ENCODE data around the gene ANKAR. TPM values are rescaled to one million over a fixed set of nuclear protein-coding genes. Genes with fewer than 3 reads are reported as not detected.
A peak's percentile ranks its signal among the peaks of the same experiment; 100 is the strongest.

The ANKAR gene
- total and polyA plus RNA-seq, 7 experiments from 2014 or later, result 3.2 to 17.9 (median 8.5) TPM

DNA sequence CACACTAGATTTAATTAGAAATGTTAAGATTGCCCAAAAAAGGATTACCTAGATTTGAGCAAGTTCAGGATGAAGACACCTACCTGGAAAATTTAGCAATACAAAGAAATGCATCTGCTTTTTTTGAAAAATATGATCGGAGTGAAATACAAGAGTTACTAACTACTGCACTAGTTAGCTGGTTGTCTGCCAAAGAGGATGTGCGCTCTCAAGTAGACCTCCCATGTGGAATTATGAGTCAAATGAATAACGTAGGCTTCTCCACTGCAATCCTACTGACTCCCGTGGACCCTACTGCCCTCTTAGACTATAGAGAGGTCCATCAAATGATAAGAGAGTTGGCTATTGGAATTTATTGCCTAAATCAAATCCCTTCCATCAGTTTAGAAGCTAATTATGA lies 2.0 kb downstream of the ANKAR start:
- Histone ChIP-seq H3K27ac (ENCODE audit: low read depth, low read length) (no peak overlapping the region), H3K4me1 (ENCODE audit: control insufficient read depth in 2 of 2, insufficient read depth in 2 of 2, low read length in 2 of 2) (peaks cover 9 to 12% of the 10 kb centered on the region in 2 donors), H3K4me3 (ENCODE audit: low read length) (no peak overlapping the region), H3K27me3 (ENCODE audit: control insufficient read depth in 2 of 2, insufficient read depth in 2 of 2, low read length in 2 of 2) (no peaks in the 10 kb centered on the region), H3K9me3 (ENCODE audit: control insufficient read depth in 2 of 3, low read length in 3 of 3) (no peaks in the 10 kb centered on the region), H3K36me3 (ENCODE audit: control insufficient read depth in 2 of 3, insufficient read depth in 3 of 3, low read length in 3 of 3) (no peaks in the 10 kb centered on the region)
- intact Hi-C loops (cut with micrococcal nuclease), result loop anchor here (10.0 kb wide), 3 partner anchors 858 to 1998 kb away; partner anchors contain the start of genes GLS (in 1 of the 2), NABP1 (in 1 of the 2) and NEMP2 (in 1 of the 2)
- ChIA-PET CTCF (interaction anchor here (0.6 to 1.8 kb wide), 6 partner anchors 16 to 87 kb away, joined by 3 to 7 read pairs (median 3); no protein-coding TSS in a partner anchor), POLR2A (interaction anchor here (0.6 to 4.3 kb wide), 8 partner anchors 8 to 96 kb away, joined by 5 to 61 read pairs (median 6); partner anchors contain the start of genes ASNSD1, OSGEPL1 and SLC40A1)
- Mint-ChIP-seq H3K9me3 (peaks cover 0 to 16% (median 7%) of the 10 kb centered on the region in 11 donors), H3K36me3 (peaks cover 4 to 54% (median 29%) of the 10 kb centered on the region in 5 donors), H3K27me3 (no peaks in the 10 kb centered on the region), H3K4me1 (peaks cover 27 to 59% (median 51%) of the 10 kb centered on the region in 7 donors), H3K4me3 (no peak overlapping the region), H3K27ac (no peak overlapping the region)
- no peak for ATAC-seq
- DNase-seq, result no peak

DNA sequence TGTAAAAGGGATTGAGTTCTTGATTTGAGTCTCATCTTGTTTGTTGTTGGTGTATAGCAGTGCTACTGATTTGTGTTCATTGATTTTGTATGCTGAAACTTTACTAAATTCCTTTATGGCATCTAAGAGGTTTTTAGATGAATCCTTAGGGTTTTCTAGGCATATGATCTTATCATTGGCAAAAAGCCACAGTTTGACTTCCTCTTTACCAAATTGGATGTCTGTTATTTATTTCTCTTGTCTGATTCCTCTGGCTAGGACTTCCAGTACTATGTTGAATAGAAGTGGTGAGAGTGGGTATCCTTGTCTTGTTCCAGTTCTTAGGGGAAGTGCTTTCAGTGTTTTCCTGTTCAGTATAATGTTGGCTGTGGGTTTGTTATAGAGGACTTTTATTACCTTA lies 4.8 kb downstream of the ANKAR start:
- peaks cover 15 to 59% (median 51%) of the 10 kb centered on the region in 7 donors for H3K4me1 Mint-ChIP-seq
- no peak overlapping the region for H3K4me3 ChIP-seq (ENCODE audit: low read length)
- H3K4me1 ChIP-seq (ENCODE audit: control insufficient read depth in 2 of 2, insufficient read depth in 2 of 2, low read length in 2 of 2), result peaks cover 5 to 9% of the 10 kb centered on the region in 2 donors
- no peak for ATAC-seq
- no peaks in the 10 kb centered on the region for H3K27me3 ChIP-seq (ENCODE audit: control insufficient read depth in 2 of 2, insufficient read depth in 2 of 2, low read length in 2 of 2)
- ChIA-PET CTCF (no interaction called here), POLR2A (interaction anchor here (1.7 kb wide), 1 partner anchor 20 kb away, joined by 4 read pairs; no protein-coding TSS in a partner anchor)
- H3K9me3 Mint-ChIP-seq, result peaks cover 0 to 16% (median 7%) of the 10 kb centered on the region in 11 donors
- H3K36me3 ChIP-seq (ENCODE audit: control insufficient read depth in 2 of 3, insufficient read depth in 3 of 3, low read length in 3 of 3), result no peaks in the 10 kb centered on the region
- H3K27ac ChIP-seq (ENCODE audit: low read depth, low read length), result no peak overlapping the region
- intact Hi-C loops (cut with micrococcal nuclease), result loop anchor here (10.0 kb wide), 3 partner anchors 856 to 1996 kb away; partner anchors contain the start of genes GLS (in 1 of the 2), NABP1 (in 1 of the 2) and NEMP2 (in 1 of the 2)
- peak overlapping the region in 1 of 10 donors; percentile 36 for H3K4me3 Mint-ChIP-seq
- no peaks in the 10 kb centered on the region for H3K9me3 ChIP-seq (ENCODE audit: control insufficient read depth in 2 of 3, low read length in 3 of 3)
- DNase-seq, result no peak
- no peaks in the 10 kb centered on the region for H3K27me3 Mint-ChIP-seq
- peaks cover 4 to 44% (median 31%) of the 10 kb centered on the region in 5 donors for H3K36me3 Mint-ChIP-seq
- H3K27ac Mint-ChIP-seq, result no peak overlapping the region

DNA sequence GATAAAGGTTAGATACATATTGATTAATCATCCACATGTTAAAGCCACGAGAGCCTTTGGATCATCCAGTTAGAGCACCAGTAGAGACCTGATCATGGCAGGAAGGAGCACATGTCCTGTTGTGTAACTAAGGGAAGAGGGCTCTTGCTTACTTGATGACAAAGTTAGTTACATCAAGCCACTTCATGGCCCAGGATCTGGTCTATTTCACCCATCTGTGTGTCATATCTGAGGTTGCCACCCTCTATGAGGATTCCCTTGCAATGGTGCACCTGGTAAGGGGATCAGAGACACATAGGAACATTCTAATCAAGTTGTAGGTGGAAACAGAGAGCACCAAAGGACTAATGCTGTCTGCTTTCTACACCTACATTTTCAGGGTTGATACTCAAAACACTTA lies 6.7 kb downstream of the ANKAR start:
- POLR2A ChIA-PET, result interaction anchor here (0.8 kb wide), 1 partner anchor 9 kb away, joined by 4 read pairs; no protein-coding TSS in a partner anchor
- ATAC-seq (no peak), DNase-seq (no peak)
- Histone ChIP-seq H3K4me1 (ENCODE audit: control insufficient read depth in 2 of 2, insufficient read depth in 2 of 2, low read length in 2 of 2) (peaks cover 3 to 6% of the 10 kb centered on the region in 2 donors), H3K27ac (ENCODE audit: low read depth, low read length) (no peak overlapping the region), H3K36me3 (ENCODE audit: control insufficient read depth in 2 of 3, insufficient read depth in 3 of 3, low read length in 3 of 3) (no peaks in the 10 kb centered on the region), H3K9me3 (ENCODE audit: control insufficient read depth in 2 of 3, low read length in 3 of 3) (no peaks in the 10 kb centered on the region), H3K27me3 (ENCODE audit: control insufficient read depth in 2 of 2, insufficient read depth in 2 of 2, low read length in 2 of 2) (no peaks in the 10 kb centered on the region), H3K4me3 (ENCODE audit: low read length) (no peak overlapping the region)
- Mint-ChIP-seq H3K4me3 (no peak overlapping the region), H3K27ac (no peak overlapping the region), H3K4me1 (peaks cover 23 to 56% (median 49%) of the 10 kb centered on the region in 7 donors), H3K36me3 (peaks cover 4 to 37% (median 27%) of the 10 kb centered on the region in 5 donors), H3K27me3 (no peaks in the 10 kb centered on the region), H3K9me3 (peaks cover 0 to 16% (median 7%) of the 10 kb centered on the region in 11 donors)
- CTCF ChIA-PET, result interaction anchor here (1.8 kb wide), 1 partner anchor 21 kb away, joined by 7 read pairs; no protein-coding TSS in a partner anchor
- intact Hi-C loops (cut with micrococcal nuclease), result no loop called here

DNA sequence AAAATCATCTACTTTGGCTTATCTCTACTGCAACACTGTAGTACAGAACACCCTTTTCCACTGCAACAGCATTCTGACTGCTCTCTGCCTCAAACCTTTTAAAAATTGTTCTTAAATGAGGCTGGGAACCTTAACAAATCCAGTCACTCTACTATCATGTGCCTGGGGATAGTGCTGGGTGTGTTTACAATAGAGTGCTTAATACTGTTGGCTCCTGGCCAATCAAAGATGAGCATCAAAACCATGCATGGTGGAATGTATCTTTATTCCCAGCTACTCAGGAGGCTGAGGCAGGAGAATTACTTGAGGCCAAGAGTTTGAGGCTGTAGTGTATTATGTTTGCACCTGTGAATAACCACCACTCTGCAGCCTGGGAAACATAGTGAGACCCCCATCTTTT lies 7.4 kb downstream of the ANKAR start:
- POLR2A ChIA-PET, result interaction anchor here (0.8 kb wide), 1 partner anchor 10 kb away, joined by 4 read pairs; no protein-coding TSS in a partner anchor

DNA sequence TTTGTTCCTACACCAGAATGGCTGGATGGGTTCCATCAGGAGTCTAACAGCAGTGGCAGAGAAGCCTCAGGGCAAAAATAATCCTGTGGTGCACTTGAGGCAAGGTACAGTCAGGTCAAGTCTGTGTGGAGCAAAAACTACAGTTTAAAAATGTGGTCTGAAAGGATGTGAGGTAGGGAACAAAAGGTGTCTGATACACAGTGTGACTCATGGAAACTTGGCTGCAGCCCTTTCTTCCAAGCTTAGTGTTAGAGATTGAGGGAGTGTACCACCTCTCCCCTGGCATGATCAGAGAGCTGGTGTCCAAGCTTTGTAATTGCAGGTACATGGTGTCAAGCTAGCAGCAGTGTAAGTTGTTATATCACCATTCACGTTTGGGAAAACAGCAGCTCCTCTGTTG lies 8.9 kb downstream of the ANKAR start:
- Mint-ChIP-seq H3K4me3 (no peak overlapping the region), H3K4me1 (peaks cover 20 to 52% (median 40%) of the 10 kb centered on the region in 7 donors), H3K9me3 (peaks cover 0 to 11% (median 5%) of the 10 kb centered on the region in 11 donors), H3K36me3 (peaks cover 0 to 23% (median 15%) of the 10 kb centered on the region in 5 donors), H3K27me3 (no peaks in the 10 kb centered on the region), H3K27ac (no peak overlapping the region)
- Histone ChIP-seq H3K4me3 (ENCODE audit: low read length) (no peak overlapping the region), H3K27me3 (ENCODE audit: control insufficient read depth in 2 of 2, insufficient read depth in 2 of 2, low read length in 2 of 2) (no peaks in the 10 kb centered on the region), H3K4me1 (ENCODE audit: control insufficient read depth in 2 of 2, insufficient read depth in 2 of 2, low read length in 2 of 2) (peaks cover 3 to 6% of the 10 kb centered on the region in 2 donors), H3K36me3 (ENCODE audit: control insufficient read depth in 2 of 3, insufficient read depth in 3 of 3, low read length in 3 of 3) (no peaks in the 10 kb centered on the region), H3K27ac (ENCODE audit: low read depth, low read length) (no peak overlapping the region), H3K9me3 (ENCODE audit: control insufficient read depth in 2 of 3, low read length in 3 of 3) (no peaks in the 10 kb centered on the region)
- intact Hi-C loops (cut with micrococcal nuclease), result no loop called here
- ChIA-PET CTCF (interaction anchor here (0.6 to 1.8 kb wide), 3 partner anchors 10 to 56 kb away, joined by 3 to 7 read pairs (median 3); partner anchors contain the start of gene ASNSD1), POLR2A (no interaction called here)
- no peak for DNase-seq
- no peak for ATAC-seq

More for the DNA sequence above, 7.4 kb downstream of the ANKAR start:
- Histone ChIP-seq H3K4me3 (ENCODE audit: low read length) (no peak overlapping the region), H3K27me3 (ENCODE audit: control insufficient read depth in 2 of 2, insufficient read depth in 2 of 2, low read length in 2 of 2) (no peaks in the 10 kb centered on the region), H3K9me3 (ENCODE audit: control insufficient read depth in 2 of 3, low read length in 3 of 3) (no peaks in the 10 kb centered on the region), H3K36me3 (ENCODE audit: control insufficient read depth in 2 of 3, insufficient read depth in 3 of 3, low read length in 3 of 3) (no peaks in the 10 kb centered on the region), H3K4me1 (ENCODE audit: control insufficient read depth in 2 of 2, insufficient read depth in 2 of 2, low read length in 2 of 2) (peaks cover 3 to 6% of the 10 kb centered on the region in 2 donors), H3K27ac (ENCODE audit: low read depth, low read length) (no peak overlapping the region)
- Mint-ChIP-seq H3K9me3 (peaks cover 0 to 16% (median 7%) of the 10 kb centered on the region in 11 donors), H3K4me3 (no peak overlapping the region), H3K4me1 (peaks cover 23 to 56% (median 50%) of the 10 kb centered on the region in 7 donors), H3K27ac (no peak overlapping the region), H3K36me3 (peaks cover 4 to 35% (median 27%) of the 10 kb centered on the region in 5 donors), H3K27me3 (no peaks in the 10 kb centered on the region)
- DNase-seq (no peak), ATAC-seq (no peak)
- CTCF ChIA-PET, result no interaction called here
- intact Hi-C loops (cut with micrococcal nuclease), result no loop called here

DNA sequence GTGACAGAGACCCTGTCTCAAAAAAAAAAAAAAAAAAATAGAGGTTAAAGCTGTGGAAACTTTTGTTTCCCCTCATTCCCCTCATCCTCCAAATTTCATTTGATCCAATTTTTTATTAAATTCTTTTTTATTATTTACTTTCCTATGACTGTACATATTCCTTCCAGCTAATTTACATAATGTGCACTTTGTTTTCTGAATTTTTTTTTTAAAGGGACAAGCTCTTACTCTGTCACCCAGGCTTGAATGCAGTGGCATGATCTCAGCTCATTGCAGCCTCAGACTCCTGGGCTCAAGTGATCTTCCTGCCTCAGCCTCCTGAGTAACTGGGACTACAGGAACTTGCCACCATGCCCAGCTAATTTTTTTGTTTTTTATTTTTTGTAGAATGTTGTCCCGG lies 10.3 kb downstream of the ANKAR start:
- no peak overlapping the region for H3K27ac ChIP-seq (ENCODE audit: low read depth, low read length)
- Mint-ChIP-seq H3K4me3 (no peak overlapping the region), H3K27me3 (no peaks in the 10 kb centered on the region), H3K36me3 (peaks cover 0 to 11% (median 9%) of the 10 kb centered on the region in 5 donors), H3K27ac (peak overlapping the region in 2 of 9 donors; percentile 0 to 25), H3K9me3 (peaks cover 0 to 4% (median 0%) of the 10 kb centered on the region in 11 donors), H3K4me1 (peaks cover 14 to 45% (median 27%) of the 10 kb centered on the region in 7 donors)
- ChIA-PET CTCF (interaction anchor here (0.7 to 1.2 kb wide), 3 partner anchors 10 to 88 kb away, joined by 3 to 7 read pairs (median 4); no protein-coding TSS in a partner anchor), POLR2A (interaction anchor here (0.7 to 1.2 kb wide), 3 partner anchors 9 to 11 kb away, joined by 4 to 5 read pairs (median 5); no protein-coding TSS in a partner anchor)
- no peaks in the 10 kb centered on the region for H3K27me3 ChIP-seq (ENCODE audit: control insufficient read depth in 2 of 2, insufficient read depth in 2 of 2, low read length in 2 of 2)
- DNase-seq, result no peak
- no peaks in the 10 kb centered on the region for H3K9me3 ChIP-seq (ENCODE audit: control insufficient read depth in 2 of 3, low read length in 3 of 3)
- H3K4me1 ChIP-seq (ENCODE audit: control insufficient read depth in 2 of 2, insufficient read depth in 2 of 2, low read length in 2 of 2), result peaks cover 3 to 6% of the 10 kb centered on the region in 2 donors
- no peak for ATAC-seq
- intact Hi-C loops (cut with micrococcal nuclease), result no loop called here
- no peak overlapping the region for H3K4me3 ChIP-seq (ENCODE audit: low read length)
- no peaks in the 10 kb centered on the region for H3K36me3 ChIP-seq (ENCODE audit: control insufficient read depth in 2 of 3, insufficient read depth in 3 of 3, low read length in 3 of 3)

All from naive thymus-derived CD4-positive, alpha-beta T cell (primary cell).